GM21390 (cell line): Measurements from ENCODE around the gene ASIC2.

ENCODE experiments used
- ATAC-seq: cut with Tn5 transposase; IDR thresholded peaks from one replicate; pipeline ENCODE4 v1.9.1; 2021; ENCODE audit not compliant: unreplicated experiment

Gene ASIC2

GRCh38 chr17:33207231-33207630 is 85.9 kb downstream of the ASIC2 start:
- ATAC-seq, result no peak

GRCh38 chr17:33205552-33205951 is 87.5 kb downstream of the ASIC2 start:
- ATAC-seq, result no peak

GRCh38 chr17:33204701-33205100 is 88.4 kb downstream of the ASIC2 start:
- ATAC-seq, result no peak

GRCh38 chr17:33204156-33204555 is 88.9 kb downstream of the ASIC2 start:
- ATAC-seq, result no peak

GRCh38 chr17:33202796-33203495 is 90.1 kb downstream of the ASIC2 start:
- no peak for ATAC-seq

- ATAC-seq, result no peak
These were observed 91.1 kb downstream of the ASIC2 start for GRCh38 chr17:33202021-33202420.

- no peak for ATAC-seq
These were observed 91.8 kb downstream of the ASIC2 start for GRCh38 chr17:33201283-33201682.

- no peak for ATAC-seq
These were observed 92.5 kb downstream of the ASIC2 start for GRCh38 chr17:33200587-33200986.

GRCh38 chr17:33199571-33200510 is 93.3 kb downstream of the ASIC2 start:
- ATAC-seq, result no peak

- ATAC-seq, result no peak
These were observed 94.1 kb downstream of the ASIC2 start for GRCh38 chr17:33198954-33199353.

- ATAC-seq, result no peak
These were observed 95.8 kb downstream of the ASIC2 start for GRCh38 chr17:33197342-33197741.

GRCh38 chr17:33196883-33197282 is 96.2 kb downstream of the ASIC2 start:
- no peak for ATAC-seq

GRCh38 chr17:33192951-33193911 is 99.9 kb downstream of the ASIC2 start:
- ATAC-seq, result no peak

GRCh38 chr17:33183487-33184026 is 109.5 kb downstream of the ASIC2 start:
- ATAC-seq, result no peak

GRCh38 chr17:33179151-33179550 is 113.9 kb downstream of the ASIC2 start:
- ATAC-seq, result no peak

GRCh38 chr17:33178681-33179080 is 114.4 kb downstream of the ASIC2 start:
- ATAC-seq, result no peak

GRCh38 chr17:33175562-33175961 is 117.5 kb downstream of the ASIC2 start:
- ATAC-seq, result no peak

GRCh38 chr17:33171931-33172330 is 121.2 kb downstream of the ASIC2 start:
- no peak for ATAC-seq

GRCh38 chr17:33169580-33170285 is 123.4 kb downstream of the ASIC2 start:
- ATAC-seq, result no peak

- no peak for ATAC-seq
These were observed 125.4 kb downstream of the ASIC2 start for GRCh38 chr17:33167736-33168135.
